ENCODE data around the gene TEAD1.

TEAD1 gene

GRCh38 chr11:12769834-12770345, 95.7 kb downstream of the TEAD1 start:
- DNase-seq: no peak

- no peak for DNase-seq
These were observed 96.2 kb downstream of the TEAD1 start for GRCh38 chr11:12770435-12770834.

- no peak for DNase-seq
These were observed 96.9 kb downstream of the TEAD1 start for GRCh38 chr11:12770966-12771597.

- no peak for DNase-seq
These were observed 97.7 kb downstream of the TEAD1 start for GRCh38 chr11:12771875-12772274.

GRCh38 chr11:12772324-12772723, 98.1 kb downstream of the TEAD1 start:
- DNase-seq: no peak

GRCh38 chr11:12773591-12773990, 99.4 kb downstream of the TEAD1 start:
- no peak for DNase-seq

- DNase-seq: no peak
These were observed 101.7 kb downstream of the TEAD1 start for GRCh38 chr11:12775955-12776354.

- DNase-seq: peak; percentile 19
These were observed 103.1 kb downstream of the TEAD1 start for GRCh38 chr11:12777208-12777874.

GRCh38 chr11:12778240-12778905, 104.2 kb downstream of the TEAD1 start:
- no peak for DNase-seq

GRCh38 chr11:12783765-12784164, 109.5 kb downstream of the TEAD1 start:
- no peak for DNase-seq

GRCh38 chr11:12784445-12784844, 110.2 kb downstream of the TEAD1 start:
- no peak for DNase-seq

- no peak for DNase-seq
These were observed 110.8 kb downstream of the TEAD1 start for GRCh38 chr11:12784987-12785386.

GRCh38 chr11:12785901-12786300, 111.7 kb downstream of the TEAD1 start:
- no peak for DNase-seq

- DNase-seq: no peak
These were observed 112.2 kb downstream of the TEAD1 start for GRCh38 chr11:12786450-12786849.

GRCh38 chr11:12786891-12787290, 112.7 kb downstream of the TEAD1 start:
- DNase-seq: no peak

- no peak for DNase-seq
These were observed 113.6 kb downstream of the TEAD1 start for GRCh38 chr11:12787847-12788246.

GRCh38 chr11:12789054-12789453, 114.8 kb downstream of the TEAD1 start:
- DNase-seq: no peak

- DNase-seq: peak; percentile 73
These were observed 115.5 kb downstream of the TEAD1 start for GRCh38 chr11:12789596-12790215.

GRCh38 chr11:12790861-12791616, 116.8 kb downstream of the TEAD1 start:
- DNase-seq: no peak

- DNase-seq: no peak
These were observed 117.8 kb downstream of the TEAD1 start for GRCh38 chr11:12792018-12792417.

- no peak for DNase-seq
These were observed 118.4 kb downstream of the TEAD1 start for GRCh38 chr11:12792590-12792989.

GRCh38 chr11:12793065-12793464, 118.8 kb downstream of the TEAD1 start:
- DNase-seq: no peak

- DNase-seq: no peak
These were observed 119.3 kb downstream of the TEAD1 start for GRCh38 chr11:12793506-12793905.
